Ectodermal cell (in vitro differentiated cells): Measurements from ENCODE around the gene ZNF18.

ENCODE experiments used
- H3K27ac ChIP-seq: 2 replicates; pipeline ENCODE4 v1.7.0; 2013; ENCODE audit warnings: mild to moderate bottlenecking, low read depth, low read length; ENCODE audit not compliant: insufficient read depth, poor library complexity, severe bottlenecking
- H3K27me3 ChIP-seq: 2 replicates; pipeline ENCODE4 v1.7.0; 2013; ENCODE audit warnings: mild to moderate bottlenecking, low read length; ENCODE audit not compliant: insufficient read depth, control insufficient read depth, poor library complexity, severe bottlenecking
- H3K36me3 ChIP-seq: one replicate; pipeline ENCODE4 v1.7.0; 2013; ENCODE audit warnings: low read length; ENCODE audit not compliant: control insufficient read depth, insufficient read depth
- H3K4me1 ChIP-seq: one replicate; pipeline ENCODE4 v1.7.0; 2013; ENCODE audit warnings: low read length; ENCODE audit not compliant: control insufficient read depth, insufficient read depth
- H3K4me3 ChIP-seq: 2 replicates; pipeline ENCODE4 v1.7.0; 2013; ENCODE audit warnings: low read depth, low read length, control low read depth; ENCODE audit not compliant: insufficient read depth
- H3K9me3 ChIP-seq: 2 replicates; pipeline ENCODE4 v1.7.0; 2013; ENCODE audit warnings: mild to moderate bottlenecking, low read length, moderate library complexity; ENCODE audit not compliant: control insufficient read depth
- WGBS, 2 experiments: methylation state at CpG; one replicate each; pipeline ENCODE4 v1.1.7; 2013; ENCODE audit warnings: missing lambda C conversion rate in 2 of 2; 5-methylcytosine and 5-hydroxymethylcytosine counted together

Gene ZNF18

GRCh38 chr17:12024327-12024726, 27.1 kb upstream of the ZNF18 start:
- WGBS, 2 experiments = 100% methylated on average over 1 of the region's 1 CpG; no CpG with 5 or more reads in 1 of the 2 experiments
- Histone ChIP-seq H3K27ac (no peak overlapping the region), H3K4me3 (no peak overlapping the region), H3K4me1 (peaks cover 8% of the 10 kb centered on the region), H3K36me3 (no peaks in the 10 kb centered on the region), H3K27me3 (peaks cover 12% of the 10 kb centered on the region), H3K9me3 (no peaks in the 10 kb centered on the region)

- Histone ChIP-seq H3K36me3 (no peaks in the 10 kb centered on the region), H3K27me3 (peaks cover 13% of the 10 kb centered on the region), H3K4me3 (no peak overlapping the region), H3K27ac (no peak overlapping the region), H3K9me3 (no peaks in the 10 kb centered on the region), H3K4me1 (peaks cover 8% of the 10 kb centered on the region)
- whole genome bisulfite sequencing, 2 experiments = 96 to 99% methylated on average over 2 of the region's 2 CpGs
Measured at GRCh38 chr17:12022310-12022709, 25.0 kb upstream of the ZNF18 start.

- H3K27ac ChIP-seq = no peak overlapping the region
- 11 to 17% methylated on average over 3 of the region's 3 CpGs for WGBS, 2 experiments
- H3K9me3 ChIP-seq = no peaks in the 10 kb centered on the region
- peak overlapping the region; percentile 81 for H3K4me3 ChIP-seq
- peaks cover 8% of the 10 kb centered on the region for H3K4me1 ChIP-seq
- H3K27me3 ChIP-seq = peaks cover 13% of the 10 kb centered on the region
- no peaks in the 10 kb centered on the region for H3K36me3 ChIP-seq
Measured at GRCh38 chr17:12021623-12022140, 24.4 kb upstream of the ZNF18 start.

GRCh38 chr17:12020642-12021622, 23.7 kb upstream of the ZNF18 start, which contains the start of gene MAP2K4:
TSS of gene MAP2K4 (plus strand) at chr17:12020877. CDS start at chr17:12020887, 10 bp downstream.
- H3K27ac ChIP-seq = peak within 1 kb of the TSS; percentile 85
- H3K4me3 ChIP-seq = peak within 1 kb of the TSS; percentile 81
- no peaks in the 10 kb centered on the region for H3K36me3 ChIP-seq
- 0% methylated on average over 123 of the region's 123 CpGs for WGBS, 2 experiments
- H3K27me3 ChIP-seq = peaks cover 13% of the 10 kb centered on the region
- H3K9me3 ChIP-seq = no peaks in the 10 kb centered on the region
- peaks cover 8% of the 10 kb centered on the region for H3K4me1 ChIP-seq

- WGBS, 2 experiments = 90 to 91% methylated on average over 5 of the region's 5 CpGs
- no peak overlapping the region for H3K4me3 ChIP-seq
- no peaks in the 10 kb centered on the region for H3K4me1 ChIP-seq
- H3K27ac ChIP-seq = no peak overlapping the region
- H3K27me3 ChIP-seq = no peaks in the 10 kb centered on the region
- no peaks in the 10 kb centered on the region for H3K9me3 ChIP-seq
- H3K36me3 ChIP-seq = no peaks in the 10 kb centered on the region
Measured at GRCh38 chr17:12007466-12007865, 10.2 kb upstream of the ZNF18 start.

- Histone ChIP-seq H3K4me1 (no peaks in the 10 kb centered on the region), H3K27ac (no peak overlapping the region), H3K4me3 (no peak overlapping the region), H3K36me3 (no peaks in the 10 kb centered on the region), H3K9me3 (no peaks in the 10 kb centered on the region), H3K27me3 (no peaks in the 10 kb centered on the region)
- 94 to 95% methylated on average over 5 of the region's 5 CpGs for WGBS, 2 experiments
Measured at GRCh38 chr17:11999696-12000095, 2.4 kb upstream of the ZNF18 start.

- Histone ChIP-seq H3K36me3 (no peaks in the 10 kb centered on the region), H3K4me3 (peak overlapping the region; percentile 79), H3K27me3 (no peaks in the 10 kb centered on the region), H3K27ac (peak overlapping the region; percentile 89), H3K4me1 (no peaks in the 10 kb centered on the region), H3K9me3 (no peaks in the 10 kb centered on the region)
- 73 to 74% methylated on average over 4 of the region's 4 CpGs for WGBS, 2 experiments
Measured at GRCh38 chr17:11997972-11998233, 628 bp upstream of the ZNF18 start.

- H3K4me1 ChIP-seq = no peaks in the 10 kb centered on the region
- no peaks in the 10 kb centered on the region for H3K9me3 ChIP-seq
- no peaks in the 10 kb centered on the region for H3K36me3 ChIP-seq
- peak overlapping the region; percentile 78 for H3K27ac ChIP-seq
- 6 to 10% methylated on average over 14 of the region's 14 CpGs for WGBS, 2 experiments
- H3K27me3 ChIP-seq = no peaks in the 10 kb centered on the region
- H3K4me3 ChIP-seq = peak overlapping the region; percentile 79
Measured at GRCh38 chr17:11996722-11997146, 541 bp downstream of the ZNF18 start.

- H3K27me3 ChIP-seq = no peaks in the 10 kb centered on the region
- H3K36me3 ChIP-seq = peaks cover 2% of the 10 kb centered on the region
- H3K9me3 ChIP-seq = no peaks in the 10 kb centered on the region
- 54 to 63% methylated on average over 3 to 4 of the region's 4 CpGs for WGBS, 2 experiments
- H3K27ac ChIP-seq = no peak overlapping the region
- H3K4me3 ChIP-seq = no peak overlapping the region
- H3K4me1 ChIP-seq = no peaks in the 10 kb centered on the region
Measured at GRCh38 chr17:11991461-11991860, 5.8 kb downstream of the ZNF18 start.

GRCh38 chr17:11990363-11990983, 6.8 kb downstream of the ZNF18 start:
- Histone ChIP-seq H3K36me3 (peaks cover 2% of the 10 kb centered on the region), H3K9me3 (no peaks in the 10 kb centered on the region), H3K27ac (no peak overlapping the region), H3K4me3 (no peak overlapping the region), H3K27me3 (no peaks in the 10 kb centered on the region), H3K4me1 (no peaks in the 10 kb centered on the region)
- WGBS, 2 experiments = 85 to 87% methylated on average over 7 of the region's 7 CpGs
